Activated gamma-delta T cell (primary cell): Measurements from ENCODE around the gene RNF138.
"Not testable (repeated sequence)": the region's sequence is repeated elsewhere in the genome, so short reads cannot be mapped to it uniquely, and the experiment has no call there.

Experiments
- DNase-seq: peaks from one replicate; lab custom pipeline; 2025; lab: John Stamatoyannopoulos, UW

The RNF138 gene

GRCh38 chr18:32095900-32096229 is 4.2 kb downstream of the RNF138 start:
- DNase-seq = no peak

GRCh38 chr18:32096946-32097345 is 5.3 kb downstream of the RNF138 start:
- DNase-seq = no peak

DNA sequence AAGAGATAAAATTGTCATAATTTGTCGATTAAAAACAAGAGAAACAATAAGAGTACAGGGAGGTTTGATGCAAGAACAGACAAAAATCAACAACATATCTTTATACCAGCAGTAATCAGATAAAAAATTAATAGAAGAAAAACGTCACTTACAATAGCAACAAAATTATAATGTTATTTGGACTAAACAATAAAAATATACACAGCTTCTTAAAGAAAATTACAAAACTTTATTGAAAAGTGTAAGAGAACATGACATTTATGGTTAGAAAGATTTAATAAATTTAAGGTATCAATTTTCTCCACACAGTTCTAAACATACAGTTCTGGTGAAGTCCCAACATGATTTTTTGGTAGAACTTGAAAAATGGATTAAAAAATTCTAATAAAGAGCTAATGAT is 12.8 kb downstream of the RNF138 start:
- DNase-seq = no peak

DNA sequence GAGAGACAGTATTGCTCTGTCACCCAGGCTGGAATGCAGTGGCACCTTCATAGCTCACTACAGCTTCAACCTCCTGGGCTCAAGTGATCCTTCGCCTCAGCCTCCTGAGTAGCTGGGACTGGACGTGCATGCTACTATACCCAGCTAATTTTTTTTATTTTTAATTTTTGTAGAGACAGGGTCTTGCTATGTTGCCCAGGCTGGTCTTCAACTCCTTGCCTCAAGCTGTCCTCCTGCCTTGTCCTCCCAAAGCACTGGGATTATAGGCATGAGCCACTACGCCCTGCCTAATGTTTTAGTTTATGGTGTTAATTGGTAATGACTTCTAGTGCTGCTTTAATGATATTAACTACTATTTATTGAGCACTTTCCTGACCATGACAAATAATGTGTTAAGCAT is 18.3 kb downstream of the RNF138 start:
- no peak for DNase-seq

- no peak for DNase-seq
Measured at GRCh38 chr18:32111706-32112105, 20.0 kb downstream of the RNF138 start.

- no peak for DNase-seq
Measured at GRCh38 chr18:32112826-32113225, 21.2 kb downstream of the RNF138 start.

- DNase-seq = no peak
Measured at GRCh38 chr18:32114293-32114942, 22.7 kb downstream of the RNF138 start.

- no peak for DNase-seq
Measured at GRCh38 chr18:32122039-32122438, 30.4 kb downstream of the RNF138 start.

GRCh38 chr18:32126538-32126937 is 34.9 kb downstream of the RNF138 start:
- no peak for DNase-seq

GRCh38 chr18:32135625-32136024 is 44.0 kb downstream of the RNF138 start:
- DNase-seq = no peak

DNA sequence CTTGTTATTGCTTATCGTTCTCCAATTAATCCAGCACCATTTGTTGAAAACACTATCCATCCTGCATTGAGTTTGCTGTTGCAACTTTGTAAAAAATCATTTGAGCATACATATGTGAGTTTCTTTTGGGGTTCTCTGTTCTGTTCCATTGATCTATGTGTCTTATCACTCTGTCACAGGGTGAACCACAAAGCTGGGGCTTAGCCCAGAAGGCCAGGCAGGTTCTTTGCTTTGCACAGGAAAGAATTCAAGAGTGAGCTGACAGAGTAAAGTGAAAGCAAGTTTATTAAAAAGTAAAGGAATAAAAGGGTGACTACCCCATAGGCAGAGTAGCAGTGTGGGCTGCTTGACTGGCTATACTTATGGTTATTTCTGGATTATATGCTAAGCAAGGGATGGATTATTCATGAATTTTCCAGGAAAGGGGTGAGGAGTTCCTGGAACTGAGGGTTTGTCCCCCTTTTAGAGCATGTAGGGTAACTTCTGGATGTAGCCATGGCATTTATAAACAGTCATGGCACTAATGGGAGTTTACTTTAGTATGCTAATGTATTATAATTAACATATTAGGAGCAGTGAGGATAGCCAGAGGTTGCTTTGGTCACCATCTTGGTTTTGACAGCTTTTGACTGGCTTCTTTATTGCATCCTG is 46.8 kb downstream of the RNF138 start:
- no peak for DNase-seq

DNA sequence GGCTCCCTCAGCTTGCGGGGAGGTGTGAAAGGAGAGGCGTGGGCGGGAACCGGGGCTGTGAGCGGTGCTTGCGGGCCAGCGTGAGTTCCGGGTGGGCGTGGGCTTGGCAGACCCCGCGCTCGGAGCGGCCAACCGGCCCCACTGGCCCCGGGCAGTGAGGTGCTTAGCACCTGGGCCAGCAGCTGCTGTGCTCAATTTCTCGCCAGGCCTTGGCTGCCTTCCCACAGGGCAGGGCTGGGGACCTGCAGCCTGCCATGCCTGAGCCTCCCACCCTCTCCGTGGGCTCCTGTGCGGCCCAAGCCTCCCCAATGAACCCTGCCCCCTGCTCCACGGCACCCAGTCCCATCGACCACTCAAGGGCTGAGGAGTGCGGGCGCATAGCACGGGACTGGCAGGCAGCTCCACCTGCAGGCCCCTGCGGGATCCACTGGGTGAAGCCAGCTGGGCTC is 48.2 kb downstream of the RNF138 start:
- no peak for DNase-seq

GRCh38 chr18:32148185-32148870 is 56.7 kb downstream of the RNF138 start:
- DNase-seq = no peak

DNA sequence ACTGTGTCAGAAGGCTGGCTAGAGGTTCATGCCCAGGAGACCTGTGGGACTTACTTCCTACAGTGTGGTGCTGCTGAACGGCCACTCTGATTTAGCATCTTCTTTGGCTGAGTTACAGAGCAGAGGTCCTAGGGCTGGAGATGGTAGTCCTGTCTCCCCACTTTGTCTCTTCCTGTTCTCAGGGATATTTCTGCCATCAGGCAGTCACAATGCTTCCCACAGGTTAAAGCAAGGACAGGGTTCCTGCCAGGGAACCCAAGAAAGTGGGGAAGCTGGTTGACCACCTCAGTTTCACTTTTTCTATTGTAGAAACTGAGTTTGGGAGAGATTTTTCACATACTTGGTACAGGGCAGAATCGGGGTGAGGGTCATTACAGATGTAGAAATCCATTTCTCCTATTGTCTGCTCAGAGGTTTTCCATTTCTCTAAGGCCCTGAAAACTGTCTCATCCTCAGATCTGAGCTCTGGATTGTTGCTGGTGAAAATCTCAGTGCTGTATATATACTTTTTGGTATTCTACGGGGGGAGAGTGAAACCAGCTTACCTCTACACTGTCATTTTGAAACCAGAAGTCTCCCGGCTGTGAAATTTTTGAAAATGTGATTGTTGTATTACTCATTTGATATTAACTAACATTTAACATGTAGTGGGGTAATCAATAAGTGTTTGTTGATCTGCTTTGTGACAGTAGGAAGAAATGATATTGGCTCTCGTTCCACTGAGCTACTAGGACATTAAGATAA is 61.2 kb downstream of the RNF138 start:
- DNase-seq = no peak

DNA sequence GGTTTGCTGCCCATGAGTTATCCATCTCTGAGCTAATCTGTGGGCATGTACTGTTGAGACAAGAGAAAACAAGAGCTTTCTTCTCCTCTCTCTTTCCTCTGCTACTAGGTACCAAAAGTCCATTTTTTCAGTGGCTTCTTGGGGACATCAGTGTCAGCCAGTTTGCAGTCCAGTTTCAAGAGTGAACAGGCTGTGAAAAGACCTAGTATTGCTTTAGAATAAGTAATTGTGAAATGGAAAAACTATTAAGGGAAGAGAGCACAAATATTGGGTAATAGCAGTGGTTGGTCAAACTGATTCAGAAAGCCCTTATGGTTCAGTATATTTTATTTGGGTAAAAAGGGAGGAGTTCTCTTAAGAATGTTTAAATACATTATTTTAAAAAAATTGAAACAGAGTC is 65.2 kb downstream of the RNF138 start:
- DNase-seq = no peak

- DNase-seq = no peak
Measured at GRCh38 chr18:32157580-32157979, 65.9 kb downstream of the RNF138 start.

DNA sequence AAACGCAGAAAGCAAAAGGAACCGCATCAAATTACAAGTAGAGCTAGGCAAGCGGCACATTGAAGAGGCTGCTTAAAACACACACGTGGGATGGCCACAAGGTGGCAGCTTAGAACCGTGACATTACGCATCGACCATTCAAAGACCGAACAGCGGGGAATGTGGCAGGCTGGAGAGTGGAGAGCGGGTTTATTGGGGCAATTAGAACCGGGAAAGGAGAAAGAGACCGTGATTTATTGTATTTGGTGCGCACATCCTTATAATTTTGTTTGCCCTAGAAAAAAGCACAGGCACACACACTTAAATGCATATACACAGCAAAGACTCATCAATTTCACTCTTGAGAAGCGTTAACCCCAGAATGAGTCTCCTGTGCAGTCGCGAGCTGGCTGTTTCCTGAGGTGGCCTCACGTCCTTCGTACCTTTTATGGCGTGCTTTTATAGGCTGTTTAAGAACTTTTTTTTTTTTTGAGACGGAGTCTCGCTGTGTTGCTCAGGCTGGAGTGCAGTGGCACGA is 66.5 kb downstream of the RNF138 start:
- no peak for DNase-seq

GRCh38 chr18:32158631-32159030 is 67.0 kb downstream of the RNF138 start:
- not testable (repeated sequence) for DNase-seq

GRCh38 chr18:32160547-32160946 is 68.9 kb downstream of the RNF138 start:
- no peak for DNase-seq

DNA sequence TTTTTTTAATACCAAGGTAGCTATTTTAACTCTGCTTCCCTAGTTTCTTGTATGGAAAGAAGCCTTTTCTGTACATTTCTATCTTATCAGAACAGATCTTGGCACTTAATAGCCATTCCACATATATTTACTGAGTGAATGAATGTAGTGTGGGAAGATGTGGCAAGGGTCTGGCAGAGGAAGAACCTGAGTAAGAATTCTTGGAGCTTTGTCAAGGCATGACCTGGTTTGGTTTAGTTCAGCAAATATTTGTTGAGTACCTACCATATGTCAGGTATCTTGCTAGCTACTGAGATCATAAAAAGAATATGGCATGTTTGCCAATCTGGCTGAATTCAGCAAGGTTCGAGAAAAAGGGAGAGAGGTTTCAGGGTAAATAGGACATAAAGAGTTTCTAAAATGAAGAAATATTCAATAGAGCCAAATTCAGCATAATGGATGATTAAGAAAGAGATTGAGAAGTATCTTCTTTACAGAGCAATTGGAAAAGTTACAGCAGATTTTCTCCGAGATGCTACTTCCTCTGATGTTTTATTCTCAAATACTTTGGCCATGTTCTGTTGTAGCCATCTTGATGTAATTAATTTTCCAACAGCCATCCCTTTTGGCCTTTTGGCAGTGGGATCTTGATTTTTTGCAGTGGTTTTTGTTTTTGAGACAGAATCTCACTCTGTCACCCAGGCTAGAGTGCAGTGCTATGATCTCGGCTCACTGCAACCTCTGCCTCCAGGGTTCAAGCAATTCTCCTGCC is 76.5 kb downstream of the RNF138 start:
- DNase-seq = no peak

- DNase-seq = no peak
Measured at GRCh38 chr18:32173654-32174053, 82.0 kb downstream of the RNF138 start.

DNA sequence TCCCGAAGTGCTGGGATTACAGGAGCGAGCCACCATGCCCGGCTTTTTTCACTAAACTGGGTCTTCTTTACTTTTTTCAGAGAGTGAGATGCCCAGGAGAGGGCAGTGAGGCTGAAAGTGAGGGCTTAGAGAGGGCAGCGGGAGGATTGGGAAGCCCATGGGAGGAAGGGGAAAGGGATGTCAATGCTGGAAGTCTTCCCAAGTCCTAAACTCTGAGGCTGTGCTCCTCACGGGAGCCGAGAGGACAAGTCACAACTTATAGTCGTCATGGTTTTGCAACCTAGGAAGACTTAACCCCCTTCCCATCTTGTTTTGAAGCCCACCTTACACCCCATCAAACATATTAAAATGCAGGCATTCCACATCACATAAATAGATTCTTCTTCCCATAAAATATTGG is 83.0 kb downstream of the RNF138 start:
- no peak for DNase-seq
